GM12874 (cell line): Measurements from ENCODE around the gene TMEM259.

Experiments
- TF ChIP-seq, protein P1 (sequence below): IDR thresholded peaks from 2 replicates; pipeline ENCODE4 v1.5.1; 2011; ENCODE audit warnings: low read depth, mild to moderate bottlenecking, control low read depth, low read length, moderate library complexity; ENCODE audit not compliant: insufficient read depth

The TMEM259 gene

GRCh38 chr19:1018932-1019615 lies 1.8 kb downstream of the TMEM259 start:
- TF ChIP-seq, protein P1, sequence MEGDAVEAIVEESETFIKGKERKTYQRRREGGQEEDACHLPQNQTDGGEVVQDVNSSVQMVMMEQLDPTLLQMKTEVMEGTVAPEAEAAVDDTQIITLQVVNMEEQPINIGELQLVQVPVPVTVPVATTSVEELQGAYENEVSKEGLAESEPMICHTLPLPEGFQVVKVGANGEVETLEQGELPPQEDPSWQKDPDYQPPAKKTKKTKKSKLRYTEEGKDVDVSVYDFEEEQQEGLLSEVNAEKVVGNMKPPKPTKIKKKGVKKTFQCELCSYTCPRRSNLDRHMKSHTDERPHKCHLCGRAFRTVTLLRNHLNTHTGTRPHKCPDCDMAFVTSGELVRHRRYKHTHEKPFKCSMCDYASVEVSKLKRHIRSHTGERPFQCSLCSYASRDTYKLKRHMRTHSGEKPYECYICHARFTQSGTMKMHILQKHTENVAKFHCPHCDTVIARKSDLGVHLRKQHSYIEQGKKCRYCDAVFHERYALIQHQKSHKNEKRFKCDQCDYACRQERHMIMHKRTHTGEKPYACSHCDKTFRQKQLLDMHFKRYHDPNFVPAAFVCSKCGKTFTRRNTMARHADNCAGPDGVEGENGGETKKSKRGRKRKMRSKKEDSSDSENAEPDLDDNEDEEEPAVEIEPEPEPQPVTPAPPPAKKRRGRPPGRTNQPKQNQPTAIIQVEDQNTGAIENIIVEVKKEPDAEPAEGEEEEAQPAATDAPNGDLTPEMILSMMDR = no peak

GRCh38 chr19:1018393-1018792 lies 2.5 kb downstream of the TMEM259 start:
- TF ChIP-seq, protein P1 = no peak

- TF ChIP-seq, protein P1 = no peak
These were observed 3.0 kb downstream of the TMEM259 start for GRCh38 chr19:1017906-1018305.

DNA sequence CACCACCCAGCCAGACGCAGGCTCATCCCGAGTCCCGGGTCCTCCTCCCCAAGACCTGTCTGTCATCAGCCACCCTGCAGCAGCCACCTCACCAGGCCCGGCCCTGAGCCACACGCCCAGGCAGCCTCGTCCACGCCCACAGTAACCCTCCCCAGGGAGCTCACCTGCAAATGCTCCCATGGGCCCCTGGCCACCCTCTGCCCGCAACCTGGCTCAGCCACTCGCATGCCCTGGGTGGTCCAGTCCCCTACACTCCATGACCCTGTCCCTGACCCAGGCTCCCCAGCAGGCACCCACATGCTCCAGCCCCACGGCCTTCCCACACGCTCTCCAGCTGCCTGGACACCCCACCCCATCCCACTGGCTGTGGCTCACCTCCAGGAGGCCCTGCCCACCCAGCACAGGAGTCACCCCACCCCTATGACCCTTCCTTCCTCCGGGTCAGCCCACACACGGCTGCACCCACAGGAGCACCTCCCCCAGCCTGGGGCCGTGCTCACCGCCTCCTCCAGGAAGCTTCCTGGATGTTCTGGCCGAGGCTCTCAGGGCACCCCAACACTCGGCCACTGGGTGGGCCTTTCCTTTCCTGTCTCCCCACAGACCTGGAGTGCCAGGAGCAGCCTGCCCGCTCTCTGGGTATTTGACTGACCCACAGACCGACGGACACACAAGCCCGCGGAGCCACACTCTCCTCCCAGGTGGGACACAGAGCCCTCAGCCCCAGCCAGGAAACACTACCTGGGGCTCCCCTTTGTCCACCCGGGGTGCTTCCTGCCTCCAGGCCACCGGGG lies 3.6 kb downstream of the TMEM259 start:
- TF ChIP-seq, protein P1 = no peak

DNA sequence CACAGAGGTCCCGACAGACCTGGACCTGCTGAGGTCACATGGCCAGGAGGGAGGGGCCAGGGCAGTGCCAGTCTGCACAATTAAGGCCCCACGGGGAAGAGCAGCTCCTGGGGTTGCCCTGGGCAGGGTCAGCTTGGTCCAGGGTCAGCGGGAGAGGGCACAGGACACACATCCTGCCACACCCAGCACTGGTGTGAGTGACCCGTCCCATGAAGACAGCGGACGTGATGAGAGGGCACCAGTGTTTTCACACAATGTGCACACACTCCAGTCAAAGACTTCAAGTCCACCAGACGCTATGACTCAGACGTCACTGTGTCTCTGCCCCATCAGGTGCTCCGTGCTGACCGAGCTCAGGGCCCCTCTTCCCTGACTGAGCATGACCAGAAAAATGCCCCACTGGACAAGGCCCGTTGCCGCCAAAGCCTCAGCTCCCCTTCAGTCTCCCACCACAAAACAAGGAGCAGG lies 4.2 kb downstream of the TMEM259 start:
- TF ChIP-seq, protein P1 = no peak

GRCh38 chr19:1015782-1016646 lies 4.9 kb downstream of the TMEM259 start:
- TF ChIP-seq, protein P1 = no peak
